ENCODE results near the gene CHCHD10. TPM values are rescaled to one million over a fixed set of nuclear protein-coding genes. Genes with fewer than 3 reads are reported as not detected.

CHCHD10 gene
- total and polyA plus RNA-seq, 10 of the 15 experiments (the other 5 are each of a cell fraction or from before 2014, with no cell fraction given): 13.2 to 241 (median 128) TPM

DNA sequence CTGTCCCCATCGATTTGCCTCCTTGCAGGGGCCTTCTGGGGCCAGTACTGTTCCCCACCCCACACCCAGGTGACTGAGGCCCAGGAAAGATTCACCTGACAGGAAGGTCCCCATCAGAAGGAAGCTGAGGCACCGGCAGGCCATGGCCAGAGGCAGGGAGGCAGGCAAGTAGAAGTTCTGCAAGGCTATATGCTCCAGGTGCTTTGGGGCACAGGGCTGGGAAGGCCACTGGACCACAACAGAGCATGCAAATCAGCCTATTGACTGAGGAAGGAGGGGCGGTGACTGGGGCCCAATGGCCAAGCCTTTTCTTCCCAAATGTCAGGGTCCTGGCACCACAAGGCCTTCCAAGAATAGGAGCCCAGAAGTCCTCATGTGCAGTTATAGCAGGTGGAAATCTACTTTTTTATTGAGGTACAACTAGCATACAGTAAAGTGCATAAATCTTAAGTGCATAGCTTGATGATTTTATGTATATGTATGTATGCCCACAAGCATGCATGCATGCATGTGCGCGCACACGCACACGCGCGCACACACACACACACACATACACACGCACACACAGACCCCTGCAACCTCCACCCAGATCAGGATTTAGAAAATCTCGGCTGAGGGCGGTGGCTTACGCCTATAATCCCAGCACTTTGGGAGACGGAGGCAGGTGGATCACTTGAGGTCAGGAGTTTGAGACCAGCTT is 13.4 kb downstream of the CHCHD10 start, which contains the start of gene VPREB3:
VPREB3 (minus strand) TSS at position 206 of the 700 bp plus-strand sequence; CDS start at position 144, 62 bp downstream.
- Histone ChIP-seq H3K79me2 (ENCODE audit: control insufficient read depth, insufficient read depth, low read length) (no peaks in the 10 kb centered on the region), H3K4me3 (peak within 1 kb of the TSS; percentile 53; the same call in 1 of the 2 replicates), H4K20me1 (ENCODE audit: control insufficient read depth, insufficient read depth) (no peaks in the 10 kb centered on the region), H3K36me3 (ENCODE audit: control insufficient read depth in 2 of 2, insufficient read depth in 2 of 2, low read length in 1 of 2) (no peaks in the 10 kb centered on the region), H3K4me2 (ENCODE audit: control insufficient read depth, insufficient read depth) (peak within 1 kb of the TSS; percentile 99), H2AFZ (ENCODE audit: control insufficient read depth, low read depth, low read length) (peak within 1 kb of the TSS; percentile 69; the same call in 1 of the 2 replicates), H3K27me3 (replicated peaks in 1 of 2; ENCODE audit: control insufficient read depth in 2 of 2, insufficient read depth in 2 of 2, low read length in 1 of 2) (no peaks in the 10 kb centered on the region), H3K9ac (ENCODE audit: control insufficient read depth, insufficient read depth, low read length) (no peak within 1 kb of the TSS), H3K4me1 (ENCODE audit: control insufficient read depth, insufficient read depth, low read length) (peaks cover 30% of the 10 kb centered on the region), H3K27ac (ENCODE audit: control insufficient read depth, insufficient read depth) (peak within 1 kb of the TSS; percentile 33; the same call in 1 of the 2 replicates), H3K9me3 (replicated peaks; ENCODE audit: control insufficient read depth, insufficient read depth, low read length) (no peaks in the 10 kb centered on the region)
- POLR2A ChIA-PET: interaction anchor here (0.7 to 1.4 kb wide), 5 partner anchors 9 to 68 kb away, joined by 3 to 7 read pairs (median 3); partner anchors contain the start of gene C22orf15
- TF ChIP-seq ESRRA (IDR thresholded peaks at IDR 0.05; ENCODE audit: low read length) (no peak), NFYB (IDR thresholded peaks at IDR 0.05; ENCODE audit: insufficient read depth, low read depth, low read length) (no peak), SMC3 (IDR thresholded peaks at IDR 0.05; ENCODE audit: borderline replicate concordance, low read length) (no peak), POU2F2 (IDR thresholded peaks at IDR 0.05; ENCODE audit: borderline replicate concordance, low read depth, low read length) (peak; percentile 43; the same call in 1 of the 3 replicates), SPI1 (IDR thresholded peaks at IDR 0.05; ENCODE audit: borderline replicate concordance, insufficient read depth, low read depth, low read length) (no peak), SREBF1 (IDR thresholded peaks at IDR 0.05; ENCODE audit: low read length) (no peak)
- TF ChIP-seq, protein P1, sequence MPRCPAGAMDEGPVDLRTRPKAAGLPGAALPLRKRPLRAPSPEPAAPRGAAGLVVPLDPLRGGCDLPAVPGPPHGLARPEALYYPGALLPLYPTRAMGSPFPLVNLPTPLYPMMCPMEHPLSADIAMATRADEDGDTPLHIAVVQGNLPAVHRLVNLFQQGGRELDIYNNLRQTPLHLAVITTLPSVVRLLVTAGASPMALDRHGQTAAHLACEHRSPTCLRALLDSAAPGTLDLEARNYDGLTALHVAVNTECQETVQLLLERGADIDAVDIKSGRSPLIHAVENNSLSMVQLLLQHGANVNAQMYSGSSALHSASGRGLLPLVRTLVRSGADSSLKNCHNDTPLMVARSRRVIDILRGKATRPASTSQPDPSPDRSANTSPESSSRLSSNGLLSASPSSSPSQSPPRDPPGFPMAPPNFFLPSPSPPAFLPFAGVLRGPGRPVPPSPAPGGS (IDR thresholded peaks at IDR 0.05; ENCODE audit: borderline replicate concordance, insufficient read depth, low read depth, low read length, poor library complexity, severe bottlenecking): peak; percentile 61
- FAIRE-seq (peak; percentile 77), DNase-seq (ENCODE audit: low read depth, low spot score) (no peak), ATAC-seq (no peak)
- 72% methylated on average over 14 of the region's 14 CpGs for WGBS (ENCODE audit: insufficient coverage, insufficient replicate concordance, low lambda C conversion rate, missing lambda C conversion rate)
- in situ Hi-C loops (cut with MboI) (no loop called here), intact Hi-C loops (cut with micrococcal nuclease; ENCODE audit: unreplicated experiment) (no loop called here)
- CTCF ChIA-PET: interaction anchor here (0.7 to 1.9 kb wide), 5 partner anchors 9 to 140 kb away, joined by 3 to 8 read pairs (median 4); partner anchors contain the start of genes C22orf15, CHCHD10 and MIF
- SMC1A ChIA-PET (ENCODE audit: uncharacterized antibody, unreplicated experiment): interaction anchor here (1.0 to 2.0 kb wide), 3 partner anchors 9 to 57 kb away, joined by 3 to 8 read pairs (median 7); partner anchors contain the start of genes C22orf15 and CHCHD10
- no TSS peak for BruUV-seq (replicated peaks)
- RAD21 ChIA-PET (ENCODE audit: unreplicated experiment): interaction anchor here (1.6 kb wide), 1 partner anchor 35 kb away, joined by 3 read pairs; no protein-coding TSS in a partner anchor

All from GM12878 (cell line).